Type B pancreatic cell (in vitro differentiated cells): ENCODE data around the gene PHF2. TPM values are rescaled to one million over a fixed set of nuclear protein-coding genes. Genes with fewer than 3 reads are reported as not detected.

Experiments used
- DNase-seq: peaks from one replicate; pipeline ENCODE4 v3.0.0; 2021; ENCODE audit warnings: mixed read lengths; ENCODE audit not compliant: unreplicated experiment; ENCODE audit errors: extremely low spot score
- H3K27ac Mint-ChIP-seq: 2 replicates; pipeline ENCODE4 v1.8.0; 2021; ENCODE audit warnings: mild to moderate bottlenecking, mixed read lengths
- H3K27me3 Mint-ChIP-seq: 2 replicates; pipeline ENCODE4 v1.8.0; 2021; ENCODE audit warnings: mixed read lengths
- H3K36me3 Mint-ChIP-seq: 2 replicates; pipeline ENCODE4 v1.8.0; 2021; ENCODE audit warnings: mixed read lengths
- H3K4me1 Mint-ChIP-seq: one replicate; pipeline ENCODE4 v1.8.0; 2021; ENCODE audit warnings: mixed read lengths; ENCODE audit not compliant: unreplicated experiment
- H3K4me3 Mint-ChIP-seq: 2 replicates; pipeline ENCODE4 v1.8.0; 2021; ENCODE audit warnings: mild to moderate bottlenecking, mixed read lengths
- H3K9me3 Mint-ChIP-seq: 2 replicates; pipeline ENCODE4 v1.8.0; 2021; ENCODE audit warnings: mixed read lengths
- CTCF ChIP-seq: fragments of 200-600 bp; sonication (generic); conservative IDR thresholded peaks from 2 replicates; pipeline ENCODE4 v1.5.0; 2021; ENCODE audit warnings: antibody characterized with exemption, mild to moderate bottlenecking
- long read RNA-seq: library from polyadenylated mRNA; unstranded; transcript quantifications from one replicate; pipeline ENCODE4 v2.0.0, GENCODE V29; 2020
- total RNA-seq: library from RNA; stranded (reverse); gene quantifications from 2 replicates; pipeline ENCODE4 v1.2.1, GENCODE V29; 2021; ENCODE audit warnings: low replicate concordance

PHF2 gene
- 28.1 and 34.7 TPM in 2 replicates for total RNA-seq
- long read RNA-seq, partial matches to known transcripts, result 8 of 8 reads
- long read RNA-seq, other reads (novel, unspliced or antisense), result 0 of 8 reads

GRCh38 chr9:93576258-93577077, at the start of gene PHF2:
Gene PHF2 (plus strand): TSS chr9:93576584. CDS start chr9:93576774, 190 bp downstream.
- H3K9me3 Mint-ChIP-seq, result no peaks in the 10 kb centered on the region
- H3K4me1 Mint-ChIP-seq, result peaks cover 39% of the 10 kb centered on the region
- H3K27ac Mint-ChIP-seq, result peak within 1 kb of the TSS; percentile 92
- H3K4me3 Mint-ChIP-seq, result peak within 1 kb of the TSS; percentile 95
- H3K36me3 Mint-ChIP-seq, result peaks cover 4% of the 10 kb centered on the region
- no peak for TF ChIP-seq CTCF
- no peaks in the 10 kb centered on the region for H3K27me3 Mint-ChIP-seq
- no peak for DNase-seq

GRCh38 chr9:93531374-93531773, 45.0 kb upstream of the PHF2 start:
- peaks cover 38% of the 10 kb centered on the region for H3K36me3 Mint-ChIP-seq

DNA sequence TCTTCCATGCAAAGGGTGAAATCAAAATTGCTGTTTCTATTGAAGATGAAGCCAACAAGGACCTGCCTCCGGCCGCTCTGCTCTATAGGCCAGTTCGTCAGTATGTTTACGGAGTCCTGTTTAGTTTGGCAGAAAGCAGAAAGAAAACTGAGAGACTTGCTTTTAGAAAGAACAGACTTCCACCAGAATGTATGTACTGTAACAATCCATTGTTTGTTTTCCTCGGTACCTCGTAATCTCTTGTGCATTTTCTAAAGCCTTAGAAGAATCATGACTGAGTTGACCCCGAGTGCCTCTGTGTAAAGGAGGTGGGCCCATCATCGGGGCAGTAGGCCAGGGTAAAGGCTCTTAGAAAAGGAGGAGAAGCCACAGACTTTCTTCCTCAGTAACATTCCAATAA, 44.2 kb upstream of the PHF2 start:
- Mint-ChIP-seq H3K36me3 (peaks cover 31% of the 10 kb centered on the region), H3K27ac (no peak overlapping the region), H3K4me3 (no peak overlapping the region), H3K4me1 (no peaks in the 10 kb centered on the region), H3K9me3 (no peaks in the 10 kb centered on the region), H3K27me3 (no peaks in the 10 kb centered on the region)
- no peak for DNase-seq
- no peak for TF ChIP-seq CTCF

More at GRCh38 chr9:93531374-93531773, 45.0 kb upstream of the PHF2 start:
- H3K4me1 Mint-ChIP-seq, result no peaks in the 10 kb centered on the region
- DNase-seq, result no peak
- TF ChIP-seq CTCF, result peak; percentile 46
- no peaks in the 10 kb centered on the region for H3K27me3 Mint-ChIP-seq
- no peak overlapping the region for H3K4me3 Mint-ChIP-seq
- H3K9me3 Mint-ChIP-seq, result no peaks in the 10 kb centered on the region
- no peak overlapping the region for H3K27ac Mint-ChIP-seq

DNA sequence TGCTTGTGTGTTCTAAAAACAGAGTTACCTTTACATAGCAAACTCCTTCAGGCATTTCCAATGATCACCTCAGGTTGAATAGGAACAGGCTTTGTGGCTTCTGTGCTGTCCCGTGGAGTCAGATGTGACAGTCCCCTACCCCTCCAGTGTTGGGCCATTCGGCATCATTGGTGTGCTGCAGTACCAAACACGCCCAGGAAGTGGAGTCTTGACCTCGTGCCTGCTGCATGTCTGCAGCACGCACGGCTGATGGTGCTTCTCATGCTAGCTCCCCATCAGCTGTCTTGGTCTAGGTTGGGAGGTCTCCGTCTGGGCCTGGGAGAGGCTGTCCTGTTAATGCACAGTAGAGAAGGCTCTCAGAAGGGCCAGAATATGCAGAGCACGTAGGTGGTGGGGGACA, 42.5 kb upstream of the PHF2 start:
- DNase-seq, result no peak
- peaks cover 34% of the 10 kb centered on the region for H3K36me3 Mint-ChIP-seq

GRCh38 chr9:93536167-93536566, 40.2 kb upstream of the PHF2 start:
- Mint-ChIP-seq H3K36me3 (peaks cover 31% of the 10 kb centered on the region), H3K27ac (no peak overlapping the region), H3K4me1 (peaks cover 3% of the 10 kb centered on the region), H3K27me3 (no peaks in the 10 kb centered on the region), H3K4me3 (no peak overlapping the region), H3K9me3 (no peaks in the 10 kb centered on the region)
- no peak for TF ChIP-seq CTCF
- no peak for DNase-seq

More for the DNA sequence above, 42.5 kb upstream of the PHF2 start:
- no peaks in the 10 kb centered on the region for H3K4me1 Mint-ChIP-seq
- H3K27me3 Mint-ChIP-seq, result no peaks in the 10 kb centered on the region
- H3K9me3 Mint-ChIP-seq, result no peaks in the 10 kb centered on the region
- no peak overlapping the region for H3K4me3 Mint-ChIP-seq
- no peak for TF ChIP-seq CTCF
- no peak overlapping the region for H3K27ac Mint-ChIP-seq
